Glutamatergic neuron (in vitro differentiated cells): ENCODE results near the gene SLC25A44. TPM values are rescaled to one million over a fixed set of nuclear protein-coding genes. Genes with fewer than 3 reads are reported as not detected.

ENCODE experiments used
- DNase-seq: peaks from one replicate; pipeline ENCODE4 v3.0.0; 2022
- H3K27ac Mint-ChIP-seq: one replicate; pipeline ENCODE4 v1.8.0; 2020; ENCODE audit warnings: mild to moderate bottlenecking, mixed read lengths, inconsistent platforms; ENCODE audit not compliant: unreplicated experiment
- H3K27me3 Mint-ChIP-seq: one replicate; pipeline ENCODE4 v1.8.0; 2020; ENCODE audit warnings: mild to moderate bottlenecking, moderate library complexity, mixed read lengths, inconsistent platforms; ENCODE audit not compliant: unreplicated experiment
- H3K36me3 Mint-ChIP-seq: one replicate; pipeline ENCODE4 v1.8.0; 2020; ENCODE audit warnings: mild to moderate bottlenecking, mixed read lengths, inconsistent platforms; ENCODE audit not compliant: unreplicated experiment
- H3K4me1 Mint-ChIP-seq: one replicate; pipeline ENCODE4 v1.8.0; 2020; ENCODE audit warnings: mild to moderate bottlenecking, low read depth, mixed read lengths, inconsistent platforms; ENCODE audit not compliant: unreplicated experiment
- H3K4me3 Mint-ChIP-seq: one replicate; pipeline ENCODE4 v1.8.0; 2020; ENCODE audit warnings: mild to moderate bottlenecking, mixed read lengths, inconsistent platforms; ENCODE audit not compliant: unreplicated experiment
- H3K9me3 Mint-ChIP-seq: one replicate; pipeline ENCODE4 v1.8.0; 2020; ENCODE audit warnings: mild to moderate bottlenecking, moderate library complexity, mixed read lengths, inconsistent platforms; ENCODE audit not compliant: unreplicated experiment
- CTCF ChIP-seq: fragments of 200-600 bp; sonication (generic); IDR thresholded peaks from one replicate; pipeline ENCODE4 v1.5.0; 2021; ENCODE audit not compliant: partially characterized antibody, unreplicated experiment
- total RNA-seq: library from RNA; stranded (reverse); fragmentation: NEBNext Ultra II Directional; extraction: Animal tissue kit (Norgen Biotek cat#: 25700); gene quantifications from one replicate; pipeline ENCODE4 v1.2.1, GENCODE V29; 2021; ENCODE audit not compliant: unreplicated experiment

The SLC25A44 gene
- total RNA-seq, 1 donor from 2014 or later = 66.0 TPM

DNA sequence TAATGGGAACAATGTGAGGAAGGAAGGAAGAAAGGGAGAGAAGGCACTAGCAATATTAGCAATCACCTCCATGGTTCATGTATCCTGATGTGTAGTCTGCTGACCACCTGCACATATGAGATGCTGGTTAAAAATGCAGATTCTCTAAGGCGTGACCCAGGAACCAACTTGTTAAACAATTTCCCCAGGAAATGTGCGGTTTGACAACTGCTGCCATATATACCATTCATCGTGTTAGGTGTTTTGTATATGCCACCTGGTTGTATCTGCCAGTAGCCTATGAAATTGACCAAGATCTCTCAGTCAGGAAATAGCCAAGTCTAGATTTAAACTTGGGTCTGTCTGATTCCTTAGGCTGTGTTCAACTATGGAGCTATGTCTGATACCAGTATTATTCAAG is 36.4 kb upstream of the SLC25A44 start:
- DNase-seq = no peak
- H3K4me1 Mint-ChIP-seq = no peaks in the 10 kb centered on the region
- H3K4me3 Mint-ChIP-seq = no peak overlapping the region
- no peak for TF ChIP-seq CTCF
- no peaks in the 10 kb centered on the region for H3K36me3 Mint-ChIP-seq
- peaks cover 10% of the 10 kb centered on the region for H3K27me3 Mint-ChIP-seq
- no peak overlapping the region for H3K27ac Mint-ChIP-seq
- H3K9me3 Mint-ChIP-seq = peaks cover 2% of the 10 kb centered on the region

- H3K4me1 Mint-ChIP-seq = no peaks in the 10 kb centered on the region
- no peaks in the 10 kb centered on the region for H3K36me3 Mint-ChIP-seq
- no peak for DNase-seq
- H3K4me3 Mint-ChIP-seq = no peak overlapping the region
- no peak for TF ChIP-seq CTCF
- peaks cover 10% of the 10 kb centered on the region for H3K27me3 Mint-ChIP-seq
- no peak overlapping the region for H3K27ac Mint-ChIP-seq
- H3K9me3 Mint-ChIP-seq = peaks cover 2% of the 10 kb centered on the region
Measured at GRCh38 chr1:156157966-156158365, 35.9 kb upstream of the SLC25A44 start.

GRCh38 chr1:156160000-156160742 is 33.7 kb upstream of the SLC25A44 start:
- H3K4me1 Mint-ChIP-seq = no peaks in the 10 kb centered on the region
- no peak for DNase-seq

GRCh38 chr1:156160743-156161171 is 33.1 kb upstream of the SLC25A44 start:
- peaks cover 10% of the 10 kb centered on the region for H3K27me3 Mint-ChIP-seq
- TF ChIP-seq CTCF = no peak
- no peaks in the 10 kb centered on the region for H3K9me3 Mint-ChIP-seq
- no peak overlapping the region for H3K27ac Mint-ChIP-seq
- no peaks in the 10 kb centered on the region for H3K4me1 Mint-ChIP-seq
- H3K4me3 Mint-ChIP-seq = peak overlapping the region; percentile 63
- DNase-seq = peak; percentile 81
- no peaks in the 10 kb centered on the region for H3K36me3 Mint-ChIP-seq

More at GRCh38 chr1:156160000-156160742, 33.7 kb upstream of the SLC25A44 start:
- no peak overlapping the region for H3K27ac Mint-ChIP-seq
- peak overlapping the region; percentile 63 for H3K4me3 Mint-ChIP-seq
- H3K36me3 Mint-ChIP-seq = no peaks in the 10 kb centered on the region
- H3K9me3 Mint-ChIP-seq = no peaks in the 10 kb centered on the region
- H3K27me3 Mint-ChIP-seq = peaks cover 10% of the 10 kb centered on the region
- TF ChIP-seq CTCF = no peak

- TF ChIP-seq CTCF = no peak
- Mint-ChIP-seq H3K4me3 (no peak overlapping the region), H3K27ac (no peak overlapping the region), H3K27me3 (peaks cover 6% of the 10 kb centered on the region), H3K36me3 (no peaks in the 10 kb centered on the region), H3K9me3 (no peaks in the 10 kb centered on the region), H3K4me1 (no peaks in the 10 kb centered on the region)
- no peak for DNase-seq
Measured at GRCh38 chr1:156162430-156163037, 31.4 kb upstream of the SLC25A44 start.
